NCI-H226 (cell line): ENCODE measurements around the gene SLC13A3.

Experiments used
- DNase-seq: peaks from one replicate; pipeline ENCODE4 v3.0.0-alpha.2; 2015

Gene SLC13A3

GRCh38 chr20:46634528-46634927 lies 16.7 kb downstream of the SLC13A3 start:
- DNase-seq: no peak

- DNase-seq: no peak
These were observed 19.3 kb downstream of the SLC13A3 start for GRCh38 chr20:46631874-46632446.

GRCh38 chr20:46631212-46631869 lies 19.9 kb downstream of the SLC13A3 start:
- DNase-seq: no peak

GRCh38 chr20:46630306-46630705 lies 21.0 kb downstream of the SLC13A3 start:
- no peak for DNase-seq

GRCh38 chr20:46629341-46629740 lies 21.9 kb downstream of the SLC13A3 start:
- no peak for DNase-seq

GRCh38 chr20:46627234-46627633 lies 24.0 kb downstream of the SLC13A3 start:
- DNase-seq: no peak

- no peak for DNase-seq
These were observed 24.5 kb downstream of the SLC13A3 start for GRCh38 chr20:46626758-46627157.

GRCh38 chr20:46625875-46626373 lies 25.3 kb downstream of the SLC13A3 start:
- no peak for DNase-seq

- DNase-seq: no peak
These were observed 26.3 kb downstream of the SLC13A3 start for GRCh38 chr20:46624946-46625345.

GRCh38 chr20:46622165-46622564 lies 29.1 kb downstream of the SLC13A3 start:
- DNase-seq: no peak

- no peak for DNase-seq
These were observed 29.8 kb downstream of the SLC13A3 start for GRCh38 chr20:46621492-46621891.

GRCh38 chr20:46619445-46619844 lies 31.8 kb downstream of the SLC13A3 start:
- no peak for DNase-seq

GRCh38 chr20:46618316-46619100 lies 32.8 kb downstream of the SLC13A3 start:
- DNase-seq: no peak

- DNase-seq: no peak
These were observed 36.8 kb downstream of the SLC13A3 start for GRCh38 chr20:46614503-46614902.

- DNase-seq: no peak
These were observed 41.1 kb downstream of the SLC13A3 start for GRCh38 chr20:46610145-46610544.

GRCh38 chr20:46609043-46609442 lies 42.2 kb downstream of the SLC13A3 start:
- no peak for DNase-seq

GRCh38 chr20:46607849-46608497 lies 43.3 kb downstream of the SLC13A3 start:
- no peak for DNase-seq

- no peak for DNase-seq
These were observed 43.9 kb downstream of the SLC13A3 start for GRCh38 chr20:46607191-46607848.

- no peak for DNase-seq
These were observed 44.5 kb downstream of the SLC13A3 start for GRCh38 chr20:46606817-46607190.

- no peak for DNase-seq
These were observed 45.1 kb downstream of the SLC13A3 start for GRCh38 chr20:46605978-46606816.

- DNase-seq: no peak
These were observed 46.1 kb downstream of the SLC13A3 start for GRCh38 chr20:46605181-46605580.

GRCh38 chr20:46604551-46605133 lies 46.6 kb downstream of the SLC13A3 start:
- no peak for DNase-seq
